Prostate gland (tissue), 2 donors: ENCODE data around the gene TNS4. TPM values are rescaled to one million over a fixed set of nuclear protein-coding genes. Genes with fewer than 3 reads are reported as not detected.

Experiments used
- DNase-seq: peaks from one replicate; pipeline ENCODE4 v3.0.0-alpha.2; 2019; ENCODE audit warnings: low spot score
- H3K27ac ChIP-seq, 2 donors: fragments of 200-600 bp; sonication (generic); 2 replicates each; pipeline ENCODE4 v1.5.1; 2017 to 2019
- H3K27me3 ChIP-seq: fragments of 200-600 bp; sonication (generic); replicated peaks from 2 replicates; pipeline ENCODE4 v1.5.1; 2019; ENCODE audit not compliant: insufficient read depth
- H3K36me3 ChIP-seq, 2 donors: fragments of 200-600 bp; sonication (generic); 1 replicate in 1 of 2; 2 replicates in 1 of 2; pipeline versions ENCODE4 v1.5.1 to v1.8.1; 2017 to 2019
- H3K4me1 ChIP-seq: fragments of 200-600 bp; sonication (generic); replicated peaks from 2 replicates; pipeline ENCODE4 v1.5.1; 2019
- H3K4me3 ChIP-seq, 2 donors: fragments of 200-600 bp; sonication (generic); 2 replicates each; pipeline ENCODE4 v1.5.1; 2017 to 2019
- H3K9me3 ChIP-seq: fragments of 200-600 bp; sonication (generic); 2 replicates; pipeline ENCODE4 v1.5.1; 2017
- POLR2A ChIP-seq: fragments of 450-650 bp; IDR thresholded peaks from one replicate; pipeline ENCODE4 v1.6.1; 2016; ENCODE audit warnings: antibody characterized with exemption, mild to moderate bottlenecking
- POLR2AphosphoS5 ChIP-seq: sonication (generic); formaldehyde crosslinking; IDR thresholded peaks from one replicate; pipeline ENCODE4 v1.6.1; 2017; ENCODE audit warnings: antibody characterized with exemption
- WGBS: methylation state at CpG from one replicate; pipeline ENCODE4 v1.1.5; 2018; 5-methylcytosine and 5-hydroxymethylcytosine counted together
- intact Hi-C: fragments of 100-400 bp; cut with DNase I; formaldehyde crosslinking; loops from one replicate; pipeline ENCODE4 v1.14.2; 2022
- total RNA-seq, 2 donors: library from RNA; depleted of rRNA; stranded (reverse); fragments of >200 nt; gene quantifications; one replicate each; pipeline ENCODE4 v1.1.0, GENCODE V29; 2016
- TF ChIP-seq, protein P1 (sequence below), 4 experiments: fragments of 200-600 bp in 2 of 4; fragments of 450-650 bp in 2 of 4; sonication (generic) in 2 of 4; IDR thresholded peaks; 1 replicate in 3 of 4; 2 replicates in 1 of 4; pipeline ENCODE4 v1.5.1; 2016 to 2019; ENCODE audit warnings: antibody characterized with exemption in 4 of 4, mild to moderate bottlenecking in 2 of 4, moderate library complexity in 2 of 4

The TNS4 gene
- total RNA-seq, 2 donors from 2014 or later = 51.3 to 56.1 TPM

DNA sequence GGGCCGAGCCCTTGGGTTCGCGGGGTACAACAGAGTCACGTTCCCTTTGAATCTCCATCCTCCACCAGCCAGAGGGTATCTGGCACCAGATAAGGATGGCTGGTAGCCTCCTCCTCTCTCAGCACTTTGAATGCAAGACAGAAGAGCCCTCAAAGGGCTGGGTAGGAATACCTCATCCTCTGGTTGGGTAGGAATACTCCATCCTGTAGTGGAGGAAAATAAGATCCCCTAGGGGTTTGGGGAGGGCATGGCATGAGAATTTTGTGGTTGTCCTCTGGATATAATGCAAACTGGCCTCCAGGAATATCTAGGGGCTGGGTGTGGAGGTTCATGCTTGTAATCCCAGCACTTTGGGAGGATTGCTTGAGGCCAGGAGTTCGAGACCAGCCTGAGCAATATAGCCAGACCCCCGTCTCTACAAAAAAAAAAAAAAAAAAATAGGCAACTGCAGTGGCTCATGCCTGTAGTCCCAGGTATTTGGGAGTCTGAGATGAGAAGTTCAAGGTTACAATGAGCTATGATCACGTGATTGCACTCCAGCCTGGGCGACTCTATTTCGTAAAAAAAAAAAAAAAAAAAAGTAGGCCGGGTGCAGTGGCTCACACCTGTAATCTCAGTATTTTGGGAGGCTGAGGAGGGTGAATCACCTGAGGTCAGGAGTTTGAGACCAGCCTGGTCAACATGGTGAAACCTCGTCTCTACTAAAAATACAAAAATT is 55.5 kb downstream of the TNS4 start:
- TF ChIP-seq POLR2AphosphoS5 (no peak), POLR2A (no peak)
- TF ChIP-seq, protein P1, sequence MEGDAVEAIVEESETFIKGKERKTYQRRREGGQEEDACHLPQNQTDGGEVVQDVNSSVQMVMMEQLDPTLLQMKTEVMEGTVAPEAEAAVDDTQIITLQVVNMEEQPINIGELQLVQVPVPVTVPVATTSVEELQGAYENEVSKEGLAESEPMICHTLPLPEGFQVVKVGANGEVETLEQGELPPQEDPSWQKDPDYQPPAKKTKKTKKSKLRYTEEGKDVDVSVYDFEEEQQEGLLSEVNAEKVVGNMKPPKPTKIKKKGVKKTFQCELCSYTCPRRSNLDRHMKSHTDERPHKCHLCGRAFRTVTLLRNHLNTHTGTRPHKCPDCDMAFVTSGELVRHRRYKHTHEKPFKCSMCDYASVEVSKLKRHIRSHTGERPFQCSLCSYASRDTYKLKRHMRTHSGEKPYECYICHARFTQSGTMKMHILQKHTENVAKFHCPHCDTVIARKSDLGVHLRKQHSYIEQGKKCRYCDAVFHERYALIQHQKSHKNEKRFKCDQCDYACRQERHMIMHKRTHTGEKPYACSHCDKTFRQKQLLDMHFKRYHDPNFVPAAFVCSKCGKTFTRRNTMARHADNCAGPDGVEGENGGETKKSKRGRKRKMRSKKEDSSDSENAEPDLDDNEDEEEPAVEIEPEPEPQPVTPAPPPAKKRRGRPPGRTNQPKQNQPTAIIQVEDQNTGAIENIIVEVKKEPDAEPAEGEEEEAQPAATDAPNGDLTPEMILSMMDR (IDR thresholded peaks at IDR 0.05) = peak in 1 of 4 experiments; percentile 16
- Histone ChIP-seq H3K4me1 (peaks cover 9% of the 10 kb centered on the region), H3K36me3 (no peaks in the 10 kb centered on the region), H3K9me3 (no peaks in the 10 kb centered on the region), H3K27ac (peak overlapping the region; percentile 84 to 93), H3K27me3 (no peaks in the 10 kb centered on the region), H3K4me3 (peak overlapping the region; percentile 49 to 52)
- DNase-seq = no peak
- intact Hi-C loops = no loop called here
- 56% methylated on average over 11 of the region's 11 CpGs for WGBS

DNA sequence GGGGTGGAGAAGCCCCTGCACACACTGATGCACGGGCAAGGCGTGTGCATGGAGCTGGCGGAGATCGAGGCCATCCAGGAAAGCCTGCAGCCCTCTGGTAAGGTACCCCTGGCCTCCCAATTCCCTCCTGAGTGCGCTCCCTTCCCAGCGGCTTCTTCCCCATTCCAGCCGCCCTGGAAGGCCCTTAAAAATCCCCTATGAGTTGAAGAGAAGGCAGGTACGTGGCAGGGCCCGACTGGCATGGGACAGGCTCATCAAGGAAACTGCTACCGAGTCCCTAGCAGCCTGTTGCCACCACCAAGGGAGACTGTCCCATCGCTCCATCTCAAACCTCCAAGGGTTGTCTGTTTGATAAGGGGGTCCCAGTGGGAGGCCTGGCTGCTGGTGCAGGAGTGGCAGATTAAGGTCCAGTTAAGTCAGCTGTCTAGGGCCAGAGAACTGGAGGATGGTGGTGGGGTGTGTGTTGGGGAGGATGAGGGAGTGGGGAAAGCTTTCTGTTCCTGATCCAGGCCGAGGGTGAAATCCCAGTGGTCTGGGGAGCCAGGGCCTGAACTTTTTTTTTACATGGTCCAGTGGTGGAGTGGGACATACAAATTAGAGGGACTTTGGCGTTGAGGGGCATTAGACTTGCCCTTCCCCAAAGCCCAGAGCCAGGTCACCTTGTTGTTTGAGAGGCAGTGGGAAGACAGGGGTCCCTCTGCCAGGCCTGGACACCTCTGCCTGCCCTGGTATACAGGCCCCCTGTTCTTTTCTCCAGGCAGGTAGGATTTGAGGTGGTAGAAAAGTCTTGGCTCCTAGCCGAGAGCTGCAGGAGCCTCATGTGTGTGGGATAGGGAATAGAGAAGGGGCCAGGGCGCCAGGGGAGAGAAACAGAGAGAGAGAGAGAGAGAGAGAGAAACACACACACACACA is 57.2 kb downstream of the TNS4 start:
- Histone ChIP-seq H3K36me3 (no peaks in the 10 kb centered on the region), H3K27me3 (no peaks in the 10 kb centered on the region), H3K4me3 (peak overlapping the region; percentile 49 to 52), H3K27ac (peak overlapping the region; percentile 84 to 93), H3K4me1 (peaks cover 8% of the 10 kb centered on the region), H3K9me3 (no peaks in the 10 kb centered on the region)
- no peak for DNase-seq
- intact Hi-C loops = loop anchor here (5.0 kb wide), 1 partner anchor 88 kb away; no protein-coding TSS in a partner anchor
- WGBS = 4% methylated on average over 15 of the region's 15 CpGs
- TF ChIP-seq POLR2A (peak; percentile 7), POLR2AphosphoS5 (no peak)
- TF ChIP-seq, protein P1 (IDR thresholded peaks at IDR 0.05) = no peak

DNA sequence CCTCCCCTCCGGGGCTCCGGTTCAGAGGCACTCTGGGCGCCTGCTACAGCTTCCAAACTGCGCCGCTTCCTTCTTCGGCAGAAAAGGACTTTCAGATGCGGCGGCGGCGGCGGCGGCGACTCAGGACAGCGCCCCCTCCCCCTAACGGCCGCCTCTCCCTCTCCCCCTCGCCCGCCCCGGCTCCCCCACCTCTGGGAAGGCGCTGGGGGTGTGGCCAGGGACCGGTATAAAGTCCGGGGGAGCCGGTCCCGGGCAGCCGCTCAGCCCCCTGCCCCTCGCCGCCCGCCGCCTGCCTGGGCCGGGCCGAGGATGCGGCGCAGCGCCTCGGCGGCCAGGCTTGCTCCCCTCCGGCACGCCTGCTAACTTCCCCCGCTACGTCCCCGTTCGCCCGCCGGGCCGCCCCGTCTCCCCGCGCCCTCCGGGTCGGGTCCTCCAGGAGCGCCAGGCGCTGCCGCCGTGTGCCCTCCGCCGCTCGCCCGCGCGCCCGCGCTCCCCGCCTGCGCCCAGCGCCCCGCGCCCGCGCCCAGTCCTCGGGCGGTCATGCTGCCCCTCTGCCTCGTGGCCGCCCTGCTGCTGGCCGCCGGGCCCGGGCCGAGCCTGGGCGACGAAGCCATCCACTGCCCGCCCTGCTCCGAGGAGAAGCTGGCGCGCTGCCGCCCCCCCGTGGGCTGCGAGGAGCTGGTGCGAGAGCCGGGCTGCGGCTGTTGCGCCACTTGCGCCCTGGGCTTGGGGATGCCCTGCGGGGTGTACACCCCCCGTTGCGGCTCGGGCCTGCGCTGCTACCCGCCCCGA is 58.0 kb downstream of the TNS4 start, which contains the start of gene IGFBP4:
TSS of gene IGFBP4 (plus strand) at position 255 of the 792 bp plus-strand sequence. CDS start at position 541, 286 bp downstream.
- under 1% methylated on average over 73 of the region's 98 CpGs for WGBS
- TF ChIP-seq, protein P1 (IDR thresholded peaks at IDR 0.05) = peak; percentile 7 to 41 (median 17)
- TF ChIP-seq POLR2A (peak; percentile 81), POLR2AphosphoS5 (peak; percentile 17)

DNA sequence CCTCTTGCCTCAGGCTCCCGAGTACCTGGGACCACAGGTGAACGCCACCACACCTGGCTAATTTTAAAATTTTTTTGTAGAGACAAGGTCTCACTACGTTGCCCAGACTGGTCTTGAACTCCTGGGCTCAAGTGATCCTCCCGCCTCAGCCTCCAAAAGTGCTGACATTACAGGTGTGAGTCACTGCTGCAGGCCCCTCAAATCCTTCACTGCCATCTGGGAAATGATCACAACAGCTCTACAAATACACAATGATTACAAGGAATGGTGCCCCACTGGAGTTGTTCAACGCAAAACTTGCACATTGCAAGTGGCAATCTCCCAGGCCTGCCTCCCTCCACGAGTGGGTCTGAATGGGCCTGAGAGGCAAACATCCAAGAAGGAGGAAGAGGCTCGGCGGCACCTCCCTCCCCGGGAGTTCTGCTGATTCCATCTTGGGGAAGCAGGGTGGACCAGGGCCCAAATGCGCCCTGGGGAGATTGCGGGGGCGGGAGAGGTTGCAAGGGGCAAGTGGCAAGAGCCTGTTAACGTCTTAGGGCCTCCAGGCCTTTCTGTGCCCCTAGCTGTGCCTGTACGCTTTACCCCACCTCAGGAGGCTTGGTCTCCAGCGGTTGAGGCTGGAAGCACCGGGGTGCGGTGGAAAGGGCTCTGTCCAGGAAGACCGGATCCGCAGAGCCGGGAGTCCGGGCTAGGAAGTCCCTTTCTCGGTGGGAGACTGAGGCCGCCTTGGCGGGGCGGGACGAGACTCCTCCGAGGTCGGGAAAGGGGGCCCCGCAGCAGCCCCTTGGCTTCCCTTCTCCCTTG is 58.8 kb downstream of the TNS4 start:
- H3K4me1 ChIP-seq = no peaks in the 10 kb centered on the region
- H3K36me3 ChIP-seq = no peaks in the 10 kb centered on the region
- no peak for TF ChIP-seq POLR2A
- TF ChIP-seq, protein P1 (IDR thresholded peaks at IDR 0.05) = peak in 1 of 4 experiments; percentile 20
- H3K9me3 ChIP-seq = no peaks in the 10 kb centered on the region
- H3K27ac ChIP-seq = peak overlapping the region; percentile 84 to 93
- intact Hi-C loops = loop anchor here (5.0 kb wide), 1 partner anchor 90 kb away; no protein-coding TSS in a partner anchor
- 39% methylated on average over 19 of the region's 29 CpGs for WGBS
- peak overlapping the region; percentile 49 to 52 for H3K4me3 ChIP-seq
- no peaks in the 10 kb centered on the region for H3K27me3 ChIP-seq
- no peak for DNase-seq

More for the DNA sequence above, 58.0 kb downstream of the TNS4 start, which contains the start of gene IGFBP4:
- intact Hi-C loops = loop anchor here (5.0 kb wide), 1 partner anchor 89 kb away; no protein-coding TSS in a partner anchor
- peaks cover 1% of the 10 kb centered on the region for H3K4me1 ChIP-seq
- H3K36me3 ChIP-seq = no peaks in the 10 kb centered on the region
- H3K9me3 ChIP-seq = no peaks in the 10 kb centered on the region
- peak within 1 kb of the TSS; percentile 49 to 52 for H3K4me3 ChIP-seq
- no peaks in the 10 kb centered on the region for H3K27me3 ChIP-seq
- peak; percentile 67 for DNase-seq
- H3K27ac ChIP-seq = peak within 1 kb of the TSS; percentile 84 to 93
